IPS-NIHi7 (cell line): ENCODE results near the gene OTUD3.

Source experiments
- DNase-seq: peaks from one replicate; pipeline ENCODE4 v3.0.0; 2012; ENCODE audit warnings: mixed read lengths; ENCODE audit errors: extremely low spot score

The OTUD3 gene

DNA sequence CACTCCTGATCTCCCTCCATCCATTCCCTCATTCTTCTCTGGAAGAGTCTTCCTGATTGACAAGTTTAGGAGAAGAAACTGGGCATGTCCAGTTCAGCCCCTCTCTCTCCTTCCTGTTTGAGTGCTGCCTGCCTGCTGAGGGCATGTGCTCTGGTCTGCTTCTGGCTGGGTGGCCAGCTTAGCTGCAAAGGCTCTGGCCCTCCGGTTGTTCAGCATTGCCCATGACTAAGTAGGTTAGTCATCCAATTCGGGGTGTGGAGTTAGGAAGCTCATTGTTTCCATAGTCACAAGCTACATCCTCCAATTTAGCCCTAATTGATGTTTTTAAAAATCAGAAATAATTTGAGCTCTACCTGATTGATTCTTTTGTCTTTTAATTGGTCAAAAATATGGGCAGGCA is 66.8 kb downstream of the OTUD3 start:
- DNase-seq: peak; percentile 51

DNA sequence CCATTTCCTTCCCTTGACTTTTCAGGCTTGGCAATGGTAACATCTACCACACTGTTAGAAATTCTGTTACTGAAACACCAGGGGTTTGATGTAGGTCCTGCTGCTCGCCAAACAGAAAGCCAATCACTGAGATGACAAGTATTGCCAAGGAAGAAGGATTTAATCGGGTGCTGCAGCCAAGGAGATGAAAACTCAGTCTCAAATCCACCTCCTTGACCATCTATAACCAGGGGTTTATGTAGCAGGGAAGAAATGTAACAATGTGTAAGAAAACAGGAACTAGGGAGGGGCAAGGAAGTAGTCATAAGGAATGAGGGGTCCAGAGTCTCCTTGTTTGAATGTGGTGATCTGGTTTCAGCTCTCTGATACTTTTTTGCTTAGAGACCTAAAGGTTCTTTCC is 71.9 kb downstream of the OTUD3 start:
- no peak for DNase-seq

DNA sequence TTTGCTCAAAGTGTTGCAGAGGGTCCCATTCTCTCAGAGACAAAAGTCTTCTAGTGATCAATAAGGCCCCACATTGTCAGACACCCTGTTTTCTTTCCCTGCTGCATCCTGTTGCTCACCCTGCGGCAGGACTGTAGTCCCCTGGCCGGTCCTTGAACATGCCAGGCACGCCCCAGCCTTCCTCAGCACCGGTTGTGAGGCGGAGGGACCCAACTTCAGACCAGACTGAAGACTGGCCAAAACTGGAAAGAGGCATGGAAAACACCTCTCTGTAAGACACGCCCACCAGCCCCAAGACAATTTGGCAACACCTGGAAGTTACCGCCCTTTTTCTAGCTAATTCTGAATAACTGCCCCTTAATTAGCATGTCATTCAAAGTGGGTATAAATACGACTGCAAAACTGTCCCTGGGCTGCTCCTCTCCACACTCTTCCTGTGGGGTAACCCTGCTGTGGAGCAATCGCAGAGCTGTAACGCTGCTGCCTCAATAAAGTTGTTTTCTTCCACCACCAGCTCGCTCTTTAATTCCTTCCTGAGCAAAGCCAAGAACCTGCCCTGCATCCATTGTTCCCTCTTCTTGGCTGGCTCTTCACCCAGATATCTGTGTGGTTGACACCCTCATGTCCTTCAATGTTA is 73.5 kb downstream of the OTUD3 start:
- no peak for DNase-seq

DNA sequence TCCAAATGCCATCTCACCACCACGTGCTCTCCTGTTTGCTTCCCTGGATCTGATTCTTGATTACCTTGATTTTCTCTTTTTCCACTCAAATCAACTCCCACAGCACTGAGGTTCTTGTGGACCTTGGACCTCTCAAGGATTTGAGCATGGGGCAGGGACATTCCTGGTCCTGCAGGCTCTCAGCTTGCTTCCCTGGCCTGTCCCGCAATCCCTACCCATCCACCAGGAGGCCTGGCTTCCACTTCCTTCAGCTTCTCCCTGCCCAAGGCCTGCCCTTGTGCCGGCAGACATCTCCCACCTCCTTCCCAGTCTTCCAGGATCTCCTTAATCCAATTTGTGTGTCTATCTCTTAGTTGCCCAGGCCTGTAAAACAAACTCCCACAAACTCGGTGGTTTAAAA is 75.6 kb downstream of the OTUD3 start:
- DNase-seq: peak; percentile 52

DNA sequence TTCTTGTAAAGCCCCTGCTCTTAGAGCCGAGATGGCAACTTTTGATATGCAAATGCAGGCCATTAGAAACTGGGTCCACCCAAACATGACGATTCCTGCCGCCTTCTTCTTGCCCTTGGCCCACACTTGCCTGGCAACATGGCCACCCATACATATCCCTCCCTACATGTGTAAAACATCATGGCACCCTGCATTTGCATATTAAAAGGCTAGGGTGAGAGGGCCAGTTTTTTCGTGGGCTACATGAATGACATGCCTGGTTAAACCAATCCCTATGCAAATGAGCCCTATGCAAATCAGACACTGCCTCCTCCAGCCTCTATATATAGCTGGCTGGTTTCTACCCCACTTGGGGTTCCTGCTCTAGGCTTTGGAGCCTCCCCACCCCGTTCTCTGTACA is 78.4 kb downstream of the OTUD3 start:
- no peak for DNase-seq
